ENCODE measurements around the gene SDS.

GRCh38 chr12:113345318-113345717 lies 58.4 kb downstream of the SDS start:
- TF ChIP-seq CTCF (IDR thresholded peaks at IDR 0.05; ENCODE audit: low read length) (no peak), EZH2 (optimal IDR thresholded peaks at IDR 0.05; ENCODE audit: low read depth, low read length) (no peak)

Data from MM.1S (cell line).